HepG2 (cell line): ENCODE data around the gene PHLDB1. TPM values are rescaled to one million over a fixed set of nuclear protein-coding genes. Genes with fewer than 3 reads are reported as not detected.

Experiments
- JUNB ChIP-seq: sonication (generic); formaldehyde crosslinking; IDR thresholded peaks from 2 replicates; pipeline ENCODE4 v1.8.0; 2022; ENCODE audit warnings: missing genetic modification reagents, mild to moderate bottlenecking, borderline replicate concordance
- PCBP1 ChIP-seq: fragments of 200-400 bp; formaldehyde crosslinking; IDR thresholded peaks from 2 replicates; pipeline ENCODE4 v1.6.1; 2017; ENCODE audit warnings: mild to moderate bottlenecking, low read depth, low read length, borderline replicate concordance
- ZNF672 ChIP-seq: sonication (generic); formaldehyde crosslinking; IDR thresholded peaks from 2 replicates; pipeline ENCODE4 v1.8.1; 2022; ENCODE audit warnings: missing genetic modification reagents
- ZNF776 ChIP-seq: sonication (generic); formaldehyde crosslinking; IDR thresholded peaks from 2 replicates; pipeline ENCODE4 v1.4.0; 2020; ENCODE audit warnings: mild to moderate bottlenecking, missing genetic modification reagents
- ZSCAN20 ChIP-seq: sonication (generic); formaldehyde crosslinking; IDR thresholded peaks from 2 replicates; pipeline ENCODE4 v1.4.0; 2020; ENCODE audit warnings: missing genetic modification reagents, mild to moderate bottlenecking, borderline replicate concordance
- polyA plus RNA-seq, 8 experiments: library from polyadenylated mRNA; depleted of rRNA in 3 of 8; stranded (reverse) in 7 of 8; unstranded in 1 of 8; fragments of >200 nt; fragmentation: Illumina TruSeq in 4 of 8; extraction: Trizol in 4 of 8; gene quantifications; 2 replicates each; pipeline versions ENCODE4 v1.2.1 to v1.2.3, GENCODE V29; 2011 to 2016; ENCODE audit warnings: low read depth in 4 of 8, missing spikeins in 1 of 8, mixed read lengths in 1 of 8; ENCODE audit not compliant: insufficient read depth in 1 of 8
- total RNA-seq, 5 experiments: library from RNA; depleted of rRNA; stranded (reverse); fragments of >200 nt; fragmentation: Illumina TruSeq; extraction: Trizol; gene quantifications; 2 replicates each; pipeline ENCODE4 v1.2.3, GENCODE V29; 2016; ENCODE audit warnings: low read depth in 1 of 5
- TF ChIP-seq, protein P1 (sequence below): sonication (generic); formaldehyde crosslinking; IDR thresholded peaks from 2 replicates; pipeline ENCODE4 v1.4.0; 2020; ENCODE audit warnings: missing genetic modification reagents
- TF ChIP-seq, protein P2 (sequence below): sonication (generic); formaldehyde crosslinking; IDR thresholded peaks from 2 replicates; pipeline ENCODE4 v1.8.1; 2023; ENCODE audit warnings: mild to moderate bottlenecking, missing genetic modification reagents
- TF ChIP-seq, protein P3 (sequence below): sonication (generic); formaldehyde crosslinking; IDR thresholded peaks from 2 replicates; pipeline ENCODE4 v1.5.0; 2020; ENCODE audit warnings: missing genetic modification reagents
- TF ChIP-seq, protein P4 (sequence below): sonication (generic); formaldehyde crosslinking; IDR thresholded peaks from 2 replicates; pipeline ENCODE4 v1.5.1; 2020; ENCODE audit warnings: mild to moderate bottlenecking, missing genetic modification reagents, moderate library complexity
- TF ChIP-seq, protein P5 (sequence below): sonication (generic); formaldehyde crosslinking; IDR thresholded peaks from 2 replicates; pipeline ENCODE4 v1.4.0; 2020; ENCODE audit warnings: missing genetic modification reagents
- TF ChIP-seq, protein P6 (sequence below): sonication (generic); formaldehyde crosslinking; conservative IDR thresholded peaks from 2 replicates; pipeline ENCODE4 v1.4.0; 2020; ENCODE audit warnings: missing genetic modification reagents
- TF ChIP-seq, protein P7 (sequence below): sonication (generic); formaldehyde crosslinking; IDR thresholded peaks from 2 replicates; pipeline ENCODE4 v1.4.0; 2020; ENCODE audit warnings: missing genetic modification reagents

The PHLDB1 gene
- total and polyA plus RNA-seq, 2 of the 13 experiments (the other 11 are each of a cell fraction or from before 2014, with no cell fraction given), result 13.8 to 14.2 TPM

DNA sequence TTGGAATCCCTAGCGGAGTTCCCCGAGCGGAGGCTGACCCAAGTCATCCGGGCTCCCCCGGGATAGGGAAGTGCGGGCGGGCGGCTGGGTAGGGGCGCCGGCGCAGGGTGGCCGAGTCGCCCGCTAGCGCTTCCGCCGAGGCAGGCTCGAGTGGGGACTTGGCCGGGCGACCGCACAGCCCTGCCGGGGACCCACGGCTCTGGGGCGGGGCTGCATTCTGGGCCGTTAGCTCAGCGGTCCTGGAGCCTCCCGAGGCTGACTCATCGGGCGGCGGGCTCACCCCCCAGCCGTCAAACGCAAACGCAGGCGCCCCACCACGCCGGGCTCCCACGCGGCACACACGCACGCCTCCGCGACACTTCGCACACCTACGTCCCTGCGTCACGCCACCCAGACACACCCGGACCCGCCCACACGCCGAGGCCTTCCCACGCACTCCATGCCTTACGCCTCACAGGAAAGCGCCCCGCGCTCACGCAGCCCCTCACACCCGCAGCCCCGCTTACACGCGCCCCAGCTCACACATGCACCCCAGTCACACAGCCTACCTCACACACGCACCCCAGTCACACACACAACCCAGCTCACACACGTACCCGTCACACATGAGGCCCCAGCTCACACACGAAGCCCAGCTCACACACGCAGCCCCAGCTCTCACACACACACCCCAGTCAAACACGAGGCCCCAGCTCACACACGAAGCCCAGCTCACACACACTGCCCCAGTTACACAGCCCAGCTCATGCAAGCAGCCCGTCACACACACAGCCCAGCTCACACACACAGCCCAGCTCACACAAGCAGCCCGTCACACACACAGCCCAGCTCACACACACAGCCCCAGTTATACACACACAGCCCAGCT, 1.2 kb downstream of the PHLDB1 start (continued):
- TF ChIP-seq, protein P1, sequence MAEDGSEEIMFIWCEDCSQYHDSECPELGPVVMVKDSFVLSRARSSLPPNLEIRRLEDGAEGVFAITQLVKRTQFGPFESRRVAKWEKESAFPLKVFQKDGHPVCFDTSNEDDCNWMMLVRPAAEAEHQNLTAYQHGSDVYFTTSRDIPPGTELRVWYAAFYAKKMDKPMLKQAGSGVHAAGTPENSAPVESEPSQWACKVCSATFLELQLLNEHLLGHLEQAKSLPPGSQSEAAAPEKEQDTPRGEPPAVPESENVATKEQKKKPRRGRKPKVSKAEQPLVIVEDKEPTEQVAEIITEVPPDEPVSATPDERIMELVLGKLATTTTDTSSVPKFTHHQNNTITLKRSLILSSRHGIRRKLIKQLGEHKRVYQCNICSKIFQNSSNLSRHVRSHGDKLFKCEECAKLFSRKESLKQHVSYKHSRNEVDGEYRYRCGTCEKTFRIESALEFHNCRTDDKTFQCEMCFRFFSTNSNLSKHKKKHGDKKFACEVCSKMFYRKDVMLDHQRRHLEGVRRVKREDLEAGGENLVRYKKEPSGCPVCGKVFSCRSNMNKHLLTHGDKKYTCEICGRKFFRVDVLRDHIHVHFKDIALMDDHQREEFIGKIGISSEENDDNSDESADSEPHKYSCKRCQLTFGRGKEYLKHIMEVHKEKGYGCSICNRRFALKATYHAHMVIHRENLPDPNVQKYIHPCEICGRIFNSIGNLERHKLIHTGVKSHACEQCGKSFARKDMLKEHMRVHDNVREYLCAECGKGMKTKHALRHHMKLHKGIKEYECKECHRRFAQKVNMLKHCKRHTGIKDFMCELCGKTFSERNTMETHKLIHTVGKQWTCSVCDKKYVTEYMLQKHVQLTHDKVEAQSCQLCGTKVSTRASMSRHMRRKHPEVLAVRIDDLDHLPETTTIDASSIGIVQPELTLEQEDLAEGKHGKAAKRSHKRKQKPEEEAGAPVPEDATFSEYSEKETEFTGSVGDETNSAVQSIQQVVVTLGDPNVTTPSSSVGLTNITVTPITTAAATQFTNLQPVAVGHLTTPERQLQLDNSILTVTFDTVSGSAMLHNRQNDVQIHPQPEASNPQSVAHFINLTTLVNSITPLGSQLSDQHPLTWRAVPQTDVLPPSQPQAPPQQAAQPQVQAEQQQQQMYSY, result peak; percentile 32; the same call in 1 of the 2 replicates
- TF ChIP-seq, protein P2, sequence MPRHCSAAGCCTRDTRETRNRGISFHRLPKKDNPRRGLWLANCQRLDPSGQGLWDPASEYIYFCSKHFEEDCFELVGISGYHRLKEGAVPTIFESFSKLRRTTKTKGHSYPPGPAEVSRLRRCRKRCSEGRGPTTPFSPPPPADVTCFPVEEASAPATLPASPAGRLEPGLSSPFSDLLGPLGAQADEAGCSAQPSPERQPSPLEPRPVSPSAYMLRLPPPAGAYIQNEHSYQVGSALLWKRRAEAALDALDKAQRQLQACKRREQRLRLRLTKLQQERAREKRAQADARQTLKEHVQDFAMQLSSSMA (CRISPR knock-in tag), result 0 out of 2 replicates have a peak, but pooled peaks have one; percentile 37
- TF ChIP-seq, protein P3, sequence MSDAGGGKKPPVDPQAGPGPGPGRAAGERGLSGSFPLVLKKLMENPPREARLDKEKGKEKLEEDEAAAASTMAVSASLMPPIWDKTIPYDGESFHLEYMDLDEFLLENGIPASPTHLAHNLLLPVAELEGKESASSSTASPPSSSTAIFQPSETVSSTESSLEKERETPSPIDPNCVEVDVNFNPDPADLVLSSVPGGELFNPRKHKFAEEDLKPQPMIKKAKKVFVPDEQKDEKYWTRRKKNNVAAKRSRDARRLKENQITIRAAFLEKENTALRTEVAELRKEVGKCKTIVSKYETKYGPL (CRISPR knock-in tag), result no peak
- no peak for TF ChIP-seq ZSCAN20 (CRISPR knock-in tag)
- 0 out of 2 replicates have a peak, but pooled peaks have one; percentile 39 for TF ChIP-seq ZNF776
- 0 out of 2 replicates have a peak, but pooled peaks have one; percentile 7 for TF ChIP-seq JUNB (CRISPR knock-in tag)
- TF ChIP-seq, protein P4, sequence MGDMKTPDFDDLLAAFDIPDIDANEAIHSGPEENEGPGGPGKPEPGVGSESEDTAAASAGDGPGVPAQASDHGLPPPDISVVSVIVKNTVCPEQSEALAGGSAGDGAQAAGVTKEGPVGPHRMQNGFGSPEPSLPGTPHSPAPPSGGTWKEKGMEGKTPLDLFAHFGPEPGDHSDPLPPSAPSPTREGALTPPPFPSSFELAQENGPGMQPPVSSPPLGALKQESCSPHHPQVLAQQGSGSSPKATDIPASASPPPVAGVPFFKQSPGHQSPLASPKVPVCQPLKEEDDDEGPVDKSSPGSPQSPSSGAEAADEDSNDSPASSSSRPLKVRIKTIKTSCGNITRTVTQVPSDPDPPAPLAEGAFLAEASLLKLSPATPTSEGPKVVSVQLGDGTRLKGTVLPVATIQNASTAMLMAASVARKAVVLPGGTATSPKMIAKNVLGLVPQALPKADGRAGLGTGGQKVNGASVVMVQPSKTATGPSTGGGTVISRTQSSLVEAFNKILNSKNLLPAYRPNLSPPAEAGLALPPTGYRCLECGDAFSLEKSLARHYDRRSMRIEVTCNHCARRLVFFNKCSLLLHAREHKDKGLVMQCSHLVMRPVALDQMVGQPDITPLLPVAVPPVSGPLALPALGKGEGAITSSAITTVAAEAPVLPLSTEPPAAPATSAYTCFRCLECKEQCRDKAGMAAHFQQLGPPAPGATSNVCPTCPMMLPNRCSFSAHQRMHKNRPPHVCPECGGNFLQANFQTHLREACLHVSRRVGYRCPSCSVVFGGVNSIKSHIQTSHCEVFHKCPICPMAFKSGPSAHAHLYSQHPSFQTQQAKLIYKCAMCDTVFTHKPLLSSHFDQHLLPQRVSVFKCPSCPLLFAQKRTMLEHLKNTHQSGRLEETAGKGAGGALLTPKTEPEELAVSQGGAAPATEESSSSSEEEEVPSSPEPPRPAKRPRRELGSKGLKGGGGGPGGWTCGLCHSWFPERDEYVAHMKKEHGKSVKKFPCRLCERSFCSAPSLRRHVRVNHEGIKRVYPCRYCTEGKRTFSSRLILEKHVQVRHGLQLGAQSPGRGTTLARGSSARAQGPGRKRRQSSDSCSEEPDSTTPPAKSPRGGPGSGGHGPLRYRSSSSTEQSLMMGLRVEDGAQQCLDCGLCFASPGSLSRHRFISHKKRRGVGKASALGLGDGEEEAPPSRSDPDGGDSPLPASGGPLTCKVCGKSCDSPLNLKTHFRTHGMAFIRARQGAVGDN (CRISPR knock-in tag), result peak; percentile 61
- TF ChIP-seq, protein P5, sequence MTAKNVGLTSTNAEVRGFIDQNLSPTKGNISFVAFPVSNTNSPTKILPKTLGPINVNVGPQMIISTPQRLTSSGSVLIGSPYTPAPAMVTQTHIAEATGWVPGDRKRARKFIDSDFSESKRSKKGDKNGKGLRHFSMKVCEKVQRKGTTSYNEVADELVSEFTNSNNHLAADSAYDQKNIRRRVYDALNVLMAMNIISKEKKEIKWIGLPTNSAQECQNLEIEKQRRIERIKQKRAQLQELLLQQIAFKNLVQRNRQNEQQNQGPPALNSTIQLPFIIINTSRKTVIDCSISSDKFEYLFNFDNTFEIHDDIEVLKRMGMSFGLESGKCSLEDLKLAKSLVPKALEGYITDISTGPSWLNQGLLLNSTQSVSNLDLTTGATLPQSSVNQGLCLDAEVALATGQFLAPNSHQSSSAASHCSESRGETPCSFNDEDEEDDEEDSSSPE (CRISPR knock-in tag), result no peak
- TF ChIP-seq, protein P6, sequence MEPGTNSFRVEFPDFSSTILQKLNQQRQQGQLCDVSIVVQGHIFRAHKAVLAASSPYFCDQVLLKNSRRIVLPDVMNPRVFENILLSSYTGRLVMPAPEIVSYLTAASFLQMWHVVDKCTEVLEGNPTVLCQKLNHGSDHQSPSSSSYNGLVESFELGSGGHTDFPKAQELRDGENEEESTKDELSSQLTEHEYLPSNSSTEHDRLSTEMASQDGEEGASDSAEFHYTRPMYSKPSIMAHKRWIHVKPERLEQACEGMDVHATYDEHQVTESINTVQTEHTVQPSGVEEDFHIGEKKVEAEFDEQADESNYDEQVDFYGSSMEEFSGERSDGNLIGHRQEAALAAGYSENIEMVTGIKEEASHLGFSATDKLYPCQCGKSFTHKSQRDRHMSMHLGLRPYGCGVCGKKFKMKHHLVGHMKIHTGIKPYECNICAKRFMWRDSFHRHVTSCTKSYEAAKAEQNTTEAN (CRISPR knock-in tag), result 0 out of 2 replicates have a peak, but pooled peaks have one; percentile 9
- TF ChIP-seq ZNF672 (CRISPR knock-in tag), result no peak
- TF ChIP-seq, protein P7, sequence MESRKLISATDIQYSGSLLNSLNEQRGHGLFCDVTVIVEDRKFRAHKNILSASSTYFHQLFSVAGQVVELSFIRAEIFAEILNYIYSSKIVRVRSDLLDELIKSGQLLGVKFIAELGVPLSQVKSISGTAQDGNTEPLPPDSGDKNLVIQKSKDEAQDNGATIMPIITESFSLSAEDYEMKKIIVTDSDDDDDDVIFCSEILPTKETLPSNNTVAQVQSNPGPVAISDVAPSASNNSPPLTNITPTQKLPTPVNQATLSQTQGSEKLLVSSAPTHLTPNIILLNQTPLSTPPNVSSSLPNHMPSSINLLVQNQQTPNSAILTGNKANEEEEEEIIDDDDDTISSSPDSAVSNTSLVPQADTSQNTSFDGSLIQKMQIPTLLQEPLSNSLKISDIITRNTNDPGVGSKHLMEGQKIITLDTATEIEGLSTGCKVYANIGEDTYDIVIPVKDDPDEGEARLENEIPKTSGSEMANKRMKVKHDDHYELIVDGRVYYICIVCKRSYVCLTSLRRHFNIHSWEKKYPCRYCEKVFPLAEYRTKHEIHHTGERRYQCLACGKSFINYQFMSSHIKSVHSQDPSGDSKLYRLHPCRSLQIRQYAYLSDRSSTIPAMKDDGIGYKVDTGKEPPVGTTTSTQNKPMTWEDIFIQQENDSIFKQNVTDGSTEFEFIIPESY, result peak; percentile 69; the same call in 1 of the 2 replicates
- TF ChIP-seq PCBP1, result no peak
